Endothelial cell (in vitro differentiated cells): ENCODE results near the gene RAD51B. TPM values are rescaled to one million over a fixed set of nuclear protein-coding genes. Genes with fewer than 3 reads are reported as not detected.

Experiments
- DNase-seq: peaks from one replicate; pipeline ENCODE4 v3.0.0; 2021; ENCODE audit warnings: low spot score
- H3K27ac Mint-ChIP-seq: one replicate; pipeline ENCODE4 v1.8.0; 2021; ENCODE audit warnings: mixed read lengths, inconsistent platforms; ENCODE audit not compliant: unreplicated experiment
- H3K27me3 Mint-ChIP-seq: one replicate; pipeline ENCODE4 v1.8.0; 2021; ENCODE audit warnings: mild to moderate bottlenecking, moderate library complexity, mixed read lengths, inconsistent platforms; ENCODE audit not compliant: unreplicated experiment
- H3K36me3 Mint-ChIP-seq: one replicate; pipeline ENCODE4 v1.8.0; 2021; ENCODE audit warnings: mild to moderate bottlenecking, low read depth, mixed read lengths, inconsistent platforms; ENCODE audit not compliant: unreplicated experiment
- H3K4me1 Mint-ChIP-seq: one replicate; pipeline ENCODE4 v1.8.0; 2021; ENCODE audit warnings: mild to moderate bottlenecking, mixed read lengths, inconsistent platforms; ENCODE audit not compliant: unreplicated experiment
- H3K4me3 Mint-ChIP-seq: one replicate; pipeline ENCODE4 v1.8.0; 2021; ENCODE audit warnings: mild to moderate bottlenecking, mixed read lengths, inconsistent platforms; ENCODE audit not compliant: unreplicated experiment
- H3K9me3 Mint-ChIP-seq: one replicate; pipeline ENCODE4 v1.8.0; 2021; ENCODE audit warnings: mixed read lengths, inconsistent platforms; ENCODE audit not compliant: unreplicated experiment
- total RNA-seq: library from RNA; stranded (reverse); fragmentation: NEBNext Ultra II Directional; extraction: Animal tissue kit (Norgen Biotek cat#: 25700); gene quantifications from one replicate; pipeline ENCODE4 v1.2.1, GENCODE V29; 2021; ENCODE audit not compliant: unreplicated experiment
- TF ChIP-seq, protein P1 (sequence below): fragments of 200-600 bp; sonication (generic); IDR thresholded peaks from one replicate; pipeline ENCODE4 v1.5.0; 2021; ENCODE audit warnings: antibody characterized with exemption; ENCODE audit not compliant: unreplicated experiment

Gene RAD51B
- total RNA-seq, 1 donor from 2014 or later: 23.5 TPM

DNA sequence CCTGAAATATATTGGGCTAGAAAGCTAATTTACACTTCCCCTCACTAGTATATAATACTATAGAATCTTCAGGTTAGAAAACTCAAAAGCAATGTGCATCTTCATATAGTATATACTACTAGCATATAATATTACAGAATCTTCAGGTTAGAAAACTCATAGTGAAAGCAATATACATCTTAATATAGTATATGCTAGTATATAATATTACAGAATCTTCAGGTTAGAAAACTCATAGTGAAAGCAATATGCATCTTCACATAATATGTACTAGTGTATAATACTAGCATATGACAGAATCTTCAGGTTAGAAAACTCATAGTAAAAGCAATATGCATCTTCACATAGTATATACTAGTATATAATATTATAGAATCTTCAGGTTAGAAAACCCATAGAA, 643.7 kb downstream of the RAD51B start:
- no peak for DNase-seq
- Mint-ChIP-seq H3K9me3 (no peaks in the 10 kb centered on the region), H3K4me3 (no peak overlapping the region), H3K4me1 (peaks cover 40% of the 10 kb centered on the region), H3K36me3 (no peaks in the 10 kb centered on the region), H3K27ac (no peak overlapping the region), H3K27me3 (no peaks in the 10 kb centered on the region)
- TF ChIP-seq, protein P1, sequence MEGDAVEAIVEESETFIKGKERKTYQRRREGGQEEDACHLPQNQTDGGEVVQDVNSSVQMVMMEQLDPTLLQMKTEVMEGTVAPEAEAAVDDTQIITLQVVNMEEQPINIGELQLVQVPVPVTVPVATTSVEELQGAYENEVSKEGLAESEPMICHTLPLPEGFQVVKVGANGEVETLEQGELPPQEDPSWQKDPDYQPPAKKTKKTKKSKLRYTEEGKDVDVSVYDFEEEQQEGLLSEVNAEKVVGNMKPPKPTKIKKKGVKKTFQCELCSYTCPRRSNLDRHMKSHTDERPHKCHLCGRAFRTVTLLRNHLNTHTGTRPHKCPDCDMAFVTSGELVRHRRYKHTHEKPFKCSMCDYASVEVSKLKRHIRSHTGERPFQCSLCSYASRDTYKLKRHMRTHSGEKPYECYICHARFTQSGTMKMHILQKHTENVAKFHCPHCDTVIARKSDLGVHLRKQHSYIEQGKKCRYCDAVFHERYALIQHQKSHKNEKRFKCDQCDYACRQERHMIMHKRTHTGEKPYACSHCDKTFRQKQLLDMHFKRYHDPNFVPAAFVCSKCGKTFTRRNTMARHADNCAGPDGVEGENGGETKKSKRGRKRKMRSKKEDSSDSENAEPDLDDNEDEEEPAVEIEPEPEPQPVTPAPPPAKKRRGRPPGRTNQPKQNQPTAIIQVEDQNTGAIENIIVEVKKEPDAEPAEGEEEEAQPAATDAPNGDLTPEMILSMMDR: no peak

DNA sequence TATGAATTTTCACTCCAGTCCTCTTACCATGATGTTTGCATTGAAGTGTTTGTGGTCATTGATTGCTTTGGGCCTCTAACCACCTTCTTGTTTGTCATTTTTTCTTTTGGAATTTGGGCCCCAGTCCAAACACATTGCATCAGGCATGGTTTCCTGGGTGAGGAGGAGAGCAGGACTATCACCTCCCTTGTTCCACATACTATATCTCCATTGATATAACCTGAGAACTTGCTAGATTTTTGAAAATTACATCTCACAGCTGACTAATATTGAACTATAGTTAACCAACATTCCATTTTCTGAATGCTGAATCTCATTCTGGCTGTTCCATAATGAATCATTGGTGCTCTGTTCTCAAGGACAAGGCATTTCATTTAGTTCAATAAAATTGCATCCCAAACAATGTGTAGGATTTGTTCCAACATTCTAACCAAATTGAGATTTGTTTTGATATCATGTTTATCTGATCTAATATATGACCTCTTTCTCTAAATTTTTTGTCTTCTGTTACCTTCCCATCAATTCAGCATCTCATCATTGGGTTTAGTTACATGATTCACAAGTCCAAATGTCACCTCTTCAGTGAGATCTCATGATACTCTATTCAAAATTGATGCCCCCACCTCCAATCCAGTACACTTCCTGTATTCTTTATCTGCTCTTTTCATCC, 644.3 kb downstream of the RAD51B start:
- Mint-ChIP-seq H3K4me1 (peaks cover 41% of the 10 kb centered on the region), H3K27ac (no peak overlapping the region)
- DNase-seq: no peak

DNA sequence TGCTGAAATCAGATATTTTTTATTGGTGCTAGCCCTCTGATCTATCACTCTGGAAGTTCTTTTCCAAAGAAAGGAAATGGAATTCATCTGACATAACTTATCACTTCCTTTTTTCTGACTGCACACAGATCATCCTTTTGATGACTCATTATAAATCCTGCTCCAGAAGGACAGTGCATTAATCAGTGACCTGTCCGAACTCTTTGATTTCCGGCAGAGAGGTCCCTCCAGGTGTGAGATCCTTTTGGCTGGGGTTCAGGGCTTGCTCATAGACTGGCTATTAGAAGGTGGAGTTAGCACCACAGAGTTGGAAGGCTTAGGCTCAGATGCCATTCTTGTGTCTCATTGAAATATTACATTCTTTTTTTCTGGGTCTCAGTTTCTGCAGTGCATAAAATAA, 645.1 kb downstream of the RAD51B start:
- TF ChIP-seq, protein P1: no peak
- no peaks in the 10 kb centered on the region for H3K36me3 Mint-ChIP-seq
- H3K4me1 Mint-ChIP-seq: peaks cover 41% of the 10 kb centered on the region
- no peak overlapping the region for H3K27ac Mint-ChIP-seq
- DNase-seq: no peak
- peaks cover 1% of the 10 kb centered on the region for H3K27me3 Mint-ChIP-seq
- H3K4me3 Mint-ChIP-seq: no peak overlapping the region
- H3K9me3 Mint-ChIP-seq: no peaks in the 10 kb centered on the region

More for the DNA sequence above, 644.3 kb downstream of the RAD51B start:
- no peaks in the 10 kb centered on the region for H3K36me3 Mint-ChIP-seq
- peaks cover 1% of the 10 kb centered on the region for H3K27me3 Mint-ChIP-seq
- TF ChIP-seq, protein P1: no peak
- H3K4me3 Mint-ChIP-seq: no peak overlapping the region
- H3K9me3 Mint-ChIP-seq: no peaks in the 10 kb centered on the region

DNA sequence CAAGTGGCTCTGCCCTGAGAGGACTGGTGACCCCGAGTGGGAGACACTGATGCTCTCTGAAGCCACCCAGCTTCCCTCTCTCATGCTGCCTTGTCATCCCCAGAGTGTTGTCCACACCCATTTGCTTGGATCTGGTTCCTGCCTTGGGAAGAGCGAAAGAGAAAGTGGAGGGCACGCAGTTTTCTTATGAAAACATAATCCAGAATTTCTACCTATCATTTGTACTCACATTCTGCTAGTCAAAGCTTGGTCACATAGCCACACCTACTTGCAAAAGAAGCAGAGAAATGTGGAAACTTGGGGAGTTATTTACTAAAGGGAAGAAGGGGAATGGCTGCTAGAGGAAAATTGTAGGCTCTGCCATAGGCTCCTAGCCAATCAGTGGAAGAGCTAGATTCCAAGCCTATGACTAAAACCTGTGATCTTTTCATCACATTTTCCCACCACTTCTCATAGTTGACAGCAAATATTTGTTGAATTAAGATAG, 647.0 kb downstream of the RAD51B start:
- peaks cover 3% of the 10 kb centered on the region for H3K27me3 Mint-ChIP-seq
- H3K4me3 Mint-ChIP-seq: no peak overlapping the region
- H3K36me3 Mint-ChIP-seq: no peaks in the 10 kb centered on the region
- no peak for DNase-seq
- TF ChIP-seq, protein P1: no peak
- H3K4me1 Mint-ChIP-seq: peaks cover 53% of the 10 kb centered on the region
- H3K27ac Mint-ChIP-seq: no peak overlapping the region
- H3K9me3 Mint-ChIP-seq: no peaks in the 10 kb centered on the region

DNA sequence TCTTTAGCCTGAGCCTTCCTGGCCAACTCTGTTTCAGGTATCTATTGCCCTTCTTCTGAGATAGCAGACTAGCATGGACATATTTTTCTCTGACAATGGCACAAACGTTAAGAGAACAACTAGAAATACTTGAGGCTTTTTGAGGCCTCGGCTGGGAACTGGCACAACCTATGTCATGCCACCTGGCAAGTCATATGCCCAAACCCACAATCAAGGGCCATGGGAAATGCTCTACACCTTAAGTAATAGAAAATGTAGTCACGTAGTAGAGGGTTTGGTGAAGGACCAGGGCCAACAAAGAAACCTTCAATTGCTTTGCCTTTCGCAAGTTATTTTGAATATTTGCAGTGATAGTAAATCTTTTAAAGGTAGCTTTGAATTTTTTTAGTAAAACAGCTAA, 647.8 kb downstream of the RAD51B start:
- no peak overlapping the region for H3K27ac Mint-ChIP-seq
- TF ChIP-seq, protein P1: no peak
- H3K36me3 Mint-ChIP-seq: no peaks in the 10 kb centered on the region
- H3K4me1 Mint-ChIP-seq: peaks cover 55% of the 10 kb centered on the region
- peaks cover 3% of the 10 kb centered on the region for H3K27me3 Mint-ChIP-seq
- H3K4me3 Mint-ChIP-seq: no peak overlapping the region
- H3K9me3 Mint-ChIP-seq: no peaks in the 10 kb centered on the region
- DNase-seq: no peak
